GM23338 (cell line): ENCODE data around the gene POLD3. TPM values are rescaled to one million over a fixed set of nuclear protein-coding genes. Genes with fewer than 3 reads are reported as not detected.
A peak's percentile ranks its signal among the peaks of the same experiment; 100 is the strongest.

Experiments used
- ATAC-seq: fragments of 200-7000 bp; cut with Tn5 transposase; 3 replicates; pipeline ENCODE4 v1.9.1; 2020
- DNase-seq: peaks from one replicate; pipeline ENCODE4 v3.0.0-alpha.2; 2015; ENCODE audit warnings: low spot score
- H2AFZ ChIP-seq: fragments of 200-600 bp; sonication (generic); 2 replicates; pipeline ENCODE4 v1.8.0; 2016; ENCODE audit warnings: antibody characterized with exemption, mild to moderate bottlenecking, moderate library complexity
- H3F3A ChIP-seq: fragments of 200-600 bp; sonication (generic); replicated peaks from 2 replicates; pipeline ENCODE4 v1.8.0; 2017; ENCODE audit warnings: antibody characterized with exemption, mixed run types, low read depth
- H3K27ac ChIP-seq: fragments of 200-600 bp; sonication (generic); 2 replicates; pipeline ENCODE4 v1.6.1; 2016; ENCODE audit warnings: low read depth
- H3K27me3 ChIP-seq: fragments of 200-600 bp; sonication (generic); 2 replicates; pipeline ENCODE4 v1.8.0; 2016; ENCODE audit warnings: mild to moderate bottlenecking, mixed run types, moderate library complexity; ENCODE audit not compliant: insufficient read depth
- H3K36me3 ChIP-seq: fragments of 200-600 bp; sonication (generic); 2 replicates; pipeline ENCODE4 v1.8.0; 2016; ENCODE audit warnings: mild to moderate bottlenecking; ENCODE audit not compliant: insufficient read depth
- H3K4me1 ChIP-seq: fragments of 200-600 bp; sonication (generic); 2 replicates; pipeline ENCODE4 v1.8.0; 2016; ENCODE audit warnings: mild to moderate bottlenecking, moderate library complexity; ENCODE audit not compliant: insufficient read depth
- H3K4me2 ChIP-seq: fragments of 200-600 bp; sonication (generic); 2 replicates; pipeline ENCODE4 v1.7.1; 2017; ENCODE audit warnings: mixed run types
- H3K4me3 ChIP-seq: fragments of 200-600 bp; sonication (generic); 2 replicates; pipeline ENCODE4 v1.6.1; 2016; ENCODE audit warnings: mixed run types
- H3K79me2 ChIP-seq: fragments of 200-600 bp; sonication (generic); replicated peaks from 2 replicates; pipeline ENCODE4 v1.8.0; 2017; ENCODE audit warnings: mild to moderate bottlenecking; ENCODE audit not compliant: insufficient read depth
- H3K9me2 ChIP-seq: fragments of 200-600 bp; sonication (generic); 2 replicates; pipeline ENCODE4 v1.8.0; 2017; ENCODE audit not compliant: insufficient read depth
- H4K20me1 ChIP-seq: fragments of 200-600 bp; sonication (generic); replicated peaks from 2 replicates; pipeline ENCODE4 v1.8.0; 2017; ENCODE audit warnings: mild to moderate bottlenecking; ENCODE audit not compliant: insufficient read depth
- H3K27ac Mint-ChIP-seq: 2 replicates; pipeline ENCODE4 v1.8.0; 2020; ENCODE audit warnings: inconsistent platforms, mild to moderate bottlenecking, moderate library complexity, mixed read lengths
- H3K27me3 Mint-ChIP-seq: 3 replicates; pipeline ENCODE4 v1.8.0; 2022; ENCODE audit warnings: low read depth, mild to moderate bottlenecking, moderate library complexity, mixed read lengths, inconsistent platforms; ENCODE audit not compliant: insufficient read depth, poor library complexity
- H3K36me3 Mint-ChIP-seq: 3 replicates; pipeline ENCODE4 v1.8.0; 2021; ENCODE audit warnings: low read depth, mild to moderate bottlenecking, inconsistent platforms, moderate library complexity, mixed read lengths
- H3K4me1 Mint-ChIP-seq: 3 replicates; pipeline ENCODE4 v1.8.0; 2020; ENCODE audit warnings: mild to moderate bottlenecking, inconsistent platforms, mixed read lengths
- H3K4me3 Mint-ChIP-seq: 3 replicates; pipeline ENCODE4 v1.8.0; 2021; ENCODE audit warnings: moderate library complexity, mild to moderate bottlenecking, inconsistent platforms, mixed read lengths
- H3K9me3 Mint-ChIP-seq: 3 replicates; pipeline ENCODE4 v1.8.0; 2020; ENCODE audit warnings: moderate library complexity, mild to moderate bottlenecking, inconsistent platforms, mixed read lengths
- CREB1 ChIP-seq: fragments of 250-450 bp; sonication (Bioruptor Pico); IDR thresholded peaks from 2 replicates; pipeline ENCODE4 v1.5.0; 2020; ENCODE audit warnings: low read depth, mild to moderate bottlenecking, moderate library complexity
- CTCF ChIP-seq, 2 experiments: fragments of 200-600 bp in 1 of 2; sonication (generic) in 1 of 2; conservative IDR thresholded peaks; 2 replicates each; pipeline versions ENCODE4 v1.5.1 to v1.6.1; 2016 to 2017; ENCODE audit warnings: antibody characterized with exemption in 2 of 2, low read depth in 2 of 2, mild to moderate bottlenecking in 2 of 2, moderate library complexity in 1 of 2
- ETS1 ChIP-seq: IDR thresholded peaks from 2 replicates; pipeline ENCODE4 v1.6.1; 2016; ENCODE audit warnings: antibody characterized with exemption
- EZH2 ChIP-seq: fragments of 200-600 bp; sonication (generic); IDR thresholded peaks from one replicate; pipeline ENCODE4 v1.8.0; 2017; ENCODE audit warnings: antibody characterized with exemption, mild to moderate bottlenecking, low read depth; ENCODE audit not compliant: unreplicated experiment
- EZH2phosphoT487 ChIP-seq: fragments of 200-600 bp; sonication (generic); IDR thresholded peaks from one replicate; pipeline ENCODE4 v1.8.1; 2018; ENCODE audit warnings: antibody characterized with exemption; ENCODE audit not compliant: unreplicated experiment
- JUNB ChIP-seq: IDR thresholded peaks from one replicate; pipeline ENCODE4 v1.6.1; 2016; ENCODE audit warnings: antibody characterized with exemption; ENCODE audit not compliant: unreplicated experiment
- NANOG ChIP-seq: IDR thresholded peaks from 2 replicates; pipeline ENCODE4 v1.6.1; 2016; ENCODE audit warnings: antibody characterized with exemption, borderline replicate concordance
- POLR2AphosphoS5 ChIP-seq: IDR thresholded peaks from 2 replicates; pipeline ENCODE4 v1.6.1; 2016; ENCODE audit warnings: antibody characterized with exemption, low read depth
- REST ChIP-seq: IDR thresholded peaks from one replicate; pipeline ENCODE4 v1.6.1; 2018; ENCODE audit warnings: antibody characterized with exemption; ENCODE audit not compliant: unreplicated experiment
- STAT1 ChIP-seq: IDR thresholded peaks from one replicate; pipeline ENCODE4 v1.6.1; 2016; ENCODE audit warnings: antibody characterized with exemption; ENCODE audit not compliant: unreplicated experiment
- ZNF114 ChIP-seq: fragments of 250-450 bp; sonication (Bioruptor Pico); IDR thresholded peaks from 2 replicates; pipeline ENCODE4 v1.5.0; 2020; ENCODE audit warnings: mild to moderate bottlenecking, moderate library complexity
- ZNF331 ChIP-seq: fragments of 250-450 bp; sonication (Bioruptor Pico); IDR thresholded peaks from 2 replicates; pipeline ENCODE4 v1.5.0; 2020; ENCODE audit warnings: low read depth, mild to moderate bottlenecking, moderate library complexity
- ZNF462 ChIP-seq: fragments of 250-450 bp; sonication (Bioruptor Pico); IDR thresholded peaks from 2 replicates; pipeline ENCODE4 v1.5.0; 2020; ENCODE audit warnings: mild to moderate bottlenecking, moderate library complexity
- polyA plus RNA-seq: library from polyadenylated mRNA; unstranded; fragments of >200 nt; fragmentation: Nextera tagmentation; extraction: Ambion mirVana; gene quantifications from 2 replicates; pipeline ENCODE4 v1.2.1, GENCODE V29; 2016
- total RNA-seq: library from RNA; depleted of rRNA; stranded (reverse); fragments of >200 nt; shearing (Covaris generic); gene quantifications from 2 replicates; pipeline ENCODE4 v1.2.3, GENCODE V29; 2014

POLD3 gene
- total and polyA plus RNA-seq, 2 experiments from 2014 or later = 21.9 to 50.1 TPM

- H3K79me2 ChIP-seq = no peaks in the 10 kb centered on the region
- DNase-seq = peak; percentile 8
- no peaks in the 10 kb centered on the region for H3K9me3 Mint-ChIP-seq
- H3K27ac ChIP-seq = no peak overlapping the region
- no peak for ATAC-seq
- H3K4me3 Mint-ChIP-seq = no peak overlapping the region
- no peak overlapping the region for H3K4me3 ChIP-seq
- no peaks in the 10 kb centered on the region for H3K36me3 ChIP-seq
- peaks cover 5% of the 10 kb centered on the region for H3K27me3 Mint-ChIP-seq
- H4K20me1 ChIP-seq = no peaks in the 10 kb centered on the region
- no peak overlapping the region; the same call in 1 of the 2 replicates for H2AFZ ChIP-seq
- H3F3A ChIP-seq = no peaks in the 10 kb centered on the region
- no peaks in the 10 kb centered on the region for H3K4me1 ChIP-seq
- no peak overlapping the region for H3K27ac Mint-ChIP-seq
- no peaks in the 10 kb centered on the region for H3K27me3 ChIP-seq
- no peaks in the 10 kb centered on the region; the same call in 2 of the 3 replicates for H3K36me3 Mint-ChIP-seq
- no peaks in the 10 kb centered on the region for H3K9me2 ChIP-seq
- H3K4me2 ChIP-seq = no peak overlapping the region
- TF ChIP-seq ZNF462 (CRISPR knock-in tag) = no peak
- TF ChIP-seq REST = no peak
- TF ChIP-seq ZNF114 (CRISPR knock-in tag) = no peak
- TF ChIP-seq STAT1 = no peak
- TF ChIP-seq CTCF (conservative IDR thresholded peaks at IDR 0.05; ENCODE audit: low read depth in 2 of 2) = no peak
- TF ChIP-seq ETS1 = no peak
- no peak for TF ChIP-seq ZNF331
- no peak for TF ChIP-seq POLR2AphosphoS5
- TF ChIP-seq JUNB = no peak
- TF ChIP-seq CREB1 = no peak
- TF ChIP-seq NANOG = no peak
- TF ChIP-seq EZH2 = no peak
- TF ChIP-seq EZH2phosphoT487 = no peak
- no peaks in the 10 kb centered on the region; the same call in 2 of the 3 replicates for H3K4me1 Mint-ChIP-seq
Measured at GRCh38 chr11:74577624-74578396, 14.6 kb upstream of the POLD3 start.
